HCT116 (cell line): ENCODE data around the gene PREX1. TPM values are rescaled to one million over a fixed set of nuclear protein-coding genes. Genes with fewer than 3 reads are reported as not detected.

Experiments used
- ATAC-seq: fragments of 200-7000 bp; cut with Tn5 transposase; 2 replicates; pipeline ENCODE4 v1.9.1; 2020; ENCODE audit warnings: mild to moderate bottlenecking, moderate library complexity
- BruUV-seq: library from RNA; stranded (reverse); fragments of 400-500 nt; replicated peaks from 2 replicates; lab custom pipeline; 2021; lab: Mats Ljungman, UMichigan
- CTCF ChIA-PET: fragments of 300-600 bp; sonication (Branson Sonifier 250); formaldehyde crosslinking; loops from one replicate; lab custom pipeline; 2021; ENCODE audit warnings: antibody characterized with exemption; lab: Charles Lee
- POLR2A ChIA-PET: fragments of 300-600, 350-600 bp; sonication (Branson Sonifier 250); formaldehyde crosslinking; loops from one replicate; lab custom pipeline; 2021; ENCODE audit warnings: antibody characterized with exemption; lab: Charles Lee
- RAD21 ChIA-PET, 2 experiments: fragments of 300-600 bp; sonication (Branson Sonifier 250); formaldehyde crosslinking; loops; one replicate each; lab custom pipeline; 2023; ENCODE audit warnings: low total read pairs in 2 of 2; ENCODE audit not compliant: uncharacterized antibody in 2 of 2, unreplicated experiment in 2 of 2, low non-redundant PET in 1 of 2; lab: Charles Lee
- DNase-seq: peaks from one replicate; pipeline ENCODE4 v3.0.0-alpha.2; 2010; ENCODE audit warnings: low read depth, low spot score
- H2AFZ ChIP-seq: fragments of 200-600 bp; shearing (Covaris generic), sonication (generic); 2 replicates; pipeline ENCODE4 v1.6.1; 2017; ENCODE audit warnings: low read depth, mixed run types, mixed read lengths, antibody characterized with exemption, low read length; ENCODE audit not compliant: poor library complexity, severe bottlenecking
- H3K27ac ChIP-seq: 2 replicates; pipeline ENCODE4 v1.5.1; 2012; ENCODE audit warnings: low read depth, low read length
- H3K27me3 ChIP-seq: fragments of 200-600 bp; sonication (generic); 2 replicates; pipeline ENCODE4 v1.6.1; 2016; ENCODE audit warnings: mixed run types, low read length, mixed read lengths; ENCODE audit not compliant: insufficient read depth
- H3K36me3 ChIP-seq, 2 experiments: fragments of 200-500 bp in 1 of 2; fragments of 200-600 bp in 1 of 2; sonication (Bioruptor generic) in 1 of 2; sonication (generic) in 1 of 2; 2 replicates each; pipeline versions ENCODE4 v1.5.1 to v1.6.1; 2014 to 2016; ENCODE audit warnings: low read length in 2 of 2, inconsistent platforms in 1 of 2, mixed read lengths in 1 of 2, mixed run types in 1 of 2; ENCODE audit not compliant: insufficient read depth in 2 of 2, control insufficient read depth in 1 of 2
- H3K4me1 ChIP-seq, 2 experiments: fragments of 200-600 bp in 1 of 2; sonication (generic) in 1 of 2; 2 replicates each; pipeline versions ENCODE4 v1.5.1 to v1.6.1; 2012 to 2017; ENCODE audit warnings: low read length in 2 of 2, inconsistent platforms in 1 of 2, mild to moderate bottlenecking in 1 of 2, mixed read lengths in 1 of 2, mixed run types in 1 of 2, moderate library complexity in 1 of 2; ENCODE audit not compliant: insufficient read depth in 2 of 2, control insufficient read depth in 1 of 2
- H3K4me2 ChIP-seq: fragments of 200-600 bp; sonication (generic); 2 replicates; pipeline ENCODE4 v1.6.1; 2017; ENCODE audit warnings: mixed run types, low read length, mixed read lengths
- H3K4me3 ChIP-seq, 2 experiments: fragments of 200-600 bp in 1 of 2; sonication (generic) in 1 of 2; replicated peaks in 1 of 2; 2 replicates each; pipeline ENCODE4 v1.5.1; 2011 to 2016; ENCODE audit warnings: low read length in 2 of 2, control low read depth in 1 of 2, low read depth in 1 of 2, mild to moderate bottlenecking in 1 of 2, mixed read lengths in 1 of 2, mixed run types in 1 of 2
- H3K79me2 ChIP-seq: fragments of 200-600 bp; sonication (generic); 2 replicates; pipeline ENCODE4 v1.6.1; 2017; ENCODE audit warnings: mild to moderate bottlenecking, mixed run types, low read length, moderate library complexity, mixed read lengths; ENCODE audit not compliant: insufficient read depth
- H3K9ac ChIP-seq: fragments of 200-600 bp; sonication (generic); 2 replicates; pipeline ENCODE4 v1.6.1; 2016; ENCODE audit warnings: low read length, mixed read lengths
- H3K9me2 ChIP-seq: fragments of 200-600 bp; sonication (generic), shearing (Covaris generic); 2 replicates; pipeline ENCODE4 v1.6.1; 2017; ENCODE audit warnings: mixed run types, mild to moderate bottlenecking, moderate library complexity; ENCODE audit not compliant: insufficient read depth
- H3K9me3 ChIP-seq, 2 experiments: fragments of 200-500 bp in 1 of 2; fragments of 200-600 bp in 1 of 2; sonication (Bioruptor generic) in 1 of 2; sonication (generic) in 1 of 2; 2 replicates each; pipeline ENCODE4 v1.6.1; 2014 to 2017; ENCODE audit warnings: low read length in 2 of 2, mixed read lengths in 2 of 2, inconsistent platforms in 1 of 2, low read depth in 1 of 2, mild to moderate bottlenecking in 1 of 2, mixed run types in 1 of 2, moderate library complexity in 1 of 2; ENCODE audit not compliant: control insufficient read depth in 1 of 2, insufficient read depth in 1 of 2
- H4K20me1 ChIP-seq: fragments of 200-600 bp; sonication (generic), shearing (Covaris generic); 2 replicates; pipeline ENCODE4 v1.6.1; 2017; ENCODE audit warnings: mixed run types, mild to moderate bottlenecking, moderate library complexity; ENCODE audit not compliant: insufficient read depth
- CBX3 ChIP-seq: IDR thresholded peaks from 2 replicates; pipeline ENCODE4 v1.6.1; 2012; ENCODE audit warnings: low read depth
- CEBPB ChIP-seq: IDR thresholded peaks from 2 replicates; pipeline ENCODE4 v1.6.1; 2012; ENCODE audit warnings: low read depth
- CTCF ChIP-seq, 3 experiments: fragments of 200-600 bp in 1 of 3; sonication (generic) in 1 of 3; IDR thresholded peaks in 2 of 3; conservative IDR thresholded peaks in 1 of 3; 2 replicates each; pipeline ENCODE4 v1.5.1; 2012 to 2017; ENCODE audit warnings: low read depth in 2 of 3, low read length in 2 of 3, antibody characterized with exemption in 1 of 3, borderline replicate concordance in 1 of 3, control low read depth in 1 of 3, mild to moderate bottlenecking in 1 of 3, mixed read lengths in 1 of 3, mixed run types in 1 of 3, moderate library complexity in 1 of 3; ENCODE audit not compliant: insufficient read depth in 1 of 3
- FOSL1 ChIP-seq: IDR thresholded peaks from 2 replicates; pipeline ENCODE4 v1.6.1; 2012; ENCODE audit warnings: low read depth
- POLR2A ChIP-seq: IDR thresholded peaks from 2 replicates; pipeline ENCODE4 v1.7.0; 2011; ENCODE audit warnings: borderline replicate concordance; ENCODE audit not compliant: insufficient read depth, insufficient read length; ENCODE audit errors: extremely low read depth
- RAD21 ChIP-seq: IDR thresholded peaks from 2 replicates; pipeline ENCODE4 v1.6.1; 2012; ENCODE audit warnings: low read depth, mild to moderate bottlenecking
- SIN3A ChIP-seq: IDR thresholded peaks from 2 replicates; pipeline ENCODE4 v1.6.1; 2012; ENCODE audit warnings: low read depth
- SP1 ChIP-seq: IDR thresholded peaks from 2 replicates; pipeline ENCODE4 v1.6.1; 2012; ENCODE audit warnings: low read depth
- ZNF274 ChIP-seq: fragments of 200-500 bp; sonication (Bioruptor generic); IDR thresholded peaks from 2 replicates; pipeline ENCODE4 v1.6.1; 2014; ENCODE audit warnings: mild to moderate bottlenecking, low read depth, low read length, inconsistent platforms
- intact Hi-C: fragments of 100-400 bp; cut with micrococcal nuclease; formaldehyde crosslinking; loops from 2 replicates; pipeline ENCODE4 v1.10.0; 2022
- total RNA-seq: library from RNA; stranded (reverse); gene quantifications from one replicate; pipeline ENCODE4 v1.2.1, GENCODE V29; 2021; ENCODE audit not compliant: unreplicated experiment
- TF ChIP-seq, protein P1 (sequence below): IDR thresholded peaks from 2 replicates; pipeline ENCODE4 v1.6.1; 2011; ENCODE audit warnings: mild to moderate bottlenecking, low read length, moderate library complexity; ENCODE audit not compliant: insufficient replicate concordance; ENCODE audit errors: extremely low read depth

The PREX1 gene
- total RNA-seq, 1 experiment from 2014 or later, result 6.1 TPM

- H2AFZ ChIP-seq, result no peak overlapping the region
- H3K9me3 ChIP-seq, result no peaks in the 10 kb centered on the region
- H3K4me1 ChIP-seq, result no peaks in the 10 kb centered on the region
- DNase-seq (no peak), ATAC-seq (no peak)
- H3K79me2 ChIP-seq, result no peaks in the 10 kb centered on the region
- H3K9me2 ChIP-seq, result no peaks in the 10 kb centered on the region
- CTCF ChIA-PET, result interaction anchor here (1.0 kb wide), 1 partner anchor 12 kb away, joined by 4 read pairs; no protein-coding TSS in a partner anchor
- intact Hi-C loops, result no loop called here
- H4K20me1 ChIP-seq, result no peaks in the 10 kb centered on the region
- H3K27me3 ChIP-seq, result no peaks in the 10 kb centered on the region
- H3K4me2 ChIP-seq, result no peak overlapping the region
- POLR2A ChIA-PET, result no interaction called here
- RAD21 ChIA-PET, result no interaction called here
- no peak overlapping the region for H3K27ac ChIP-seq
- BruUV-seq, result no TSS peak
- H3K36me3 ChIP-seq, result no peaks in the 10 kb centered on the region
- TF ChIP-seq CEBPB, result no peak
- TF ChIP-seq POLR2A, result no peak
- TF ChIP-seq, protein P1, sequence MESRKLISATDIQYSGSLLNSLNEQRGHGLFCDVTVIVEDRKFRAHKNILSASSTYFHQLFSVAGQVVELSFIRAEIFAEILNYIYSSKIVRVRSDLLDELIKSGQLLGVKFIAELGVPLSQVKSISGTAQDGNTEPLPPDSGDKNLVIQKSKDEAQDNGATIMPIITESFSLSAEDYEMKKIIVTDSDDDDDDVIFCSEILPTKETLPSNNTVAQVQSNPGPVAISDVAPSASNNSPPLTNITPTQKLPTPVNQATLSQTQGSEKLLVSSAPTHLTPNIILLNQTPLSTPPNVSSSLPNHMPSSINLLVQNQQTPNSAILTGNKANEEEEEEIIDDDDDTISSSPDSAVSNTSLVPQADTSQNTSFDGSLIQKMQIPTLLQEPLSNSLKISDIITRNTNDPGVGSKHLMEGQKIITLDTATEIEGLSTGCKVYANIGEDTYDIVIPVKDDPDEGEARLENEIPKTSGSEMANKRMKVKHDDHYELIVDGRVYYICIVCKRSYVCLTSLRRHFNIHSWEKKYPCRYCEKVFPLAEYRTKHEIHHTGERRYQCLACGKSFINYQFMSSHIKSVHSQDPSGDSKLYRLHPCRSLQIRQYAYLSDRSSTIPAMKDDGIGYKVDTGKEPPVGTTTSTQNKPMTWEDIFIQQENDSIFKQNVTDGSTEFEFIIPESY, result no peak
- no peak for TF ChIP-seq RAD21
- no peak for TF ChIP-seq CBX3
- no peak for TF ChIP-seq ZNF274
- no peak for TF ChIP-seq FOSL1
- TF ChIP-seq SP1, result no peak
- no peak for TF ChIP-seq CTCF (IDR thresholded peaks at IDR 0.05 in 2 of 3, conservative IDR thresholded peaks at IDR 0.05 in 1 of 3; ENCODE audit: borderline replicate concordance in 1 of 3, insufficient read depth in 1 of 3, low read depth in 2 of 3, low read length in 2 of 3)
- TF ChIP-seq SIN3A, result no peak
- H3K9ac ChIP-seq, result no peak overlapping the region
- H3K4me3 ChIP-seq, result no peak overlapping the region
Measured at GRCh38 chr20:48632017-48632824, 195.6 kb downstream of the PREX1 start.
